Tibial nerve (tissue), 4 donors: ENCODE data around the gene ITPKC. TPM values are rescaled to one million over a fixed set of nuclear protein-coding genes. Genes with fewer than 3 reads are reported as not detected.
A peak's percentile ranks its signal among the peaks of the same experiment; 100 is the strongest.

Experiments used
- DNase-seq, 2 donors: peaks; one replicate each; pipeline ENCODE4 v3.0.0-alpha.2; 2019; ENCODE audit warnings: low spot score in 2 of 2
- H3K27ac ChIP-seq, 4 donors: fragments of 200-600 bp; sonication (generic) in 3 of 4; one replicate each; pipeline ENCODE4 v1.5.1; 2017 to 2019; ENCODE audit warnings: mild to moderate bottlenecking in 1 of 4
- H3K27me3 ChIP-seq, 2 donors: fragments of 200-600 bp; sonication (generic) in 1 of 2; one replicate each; pipeline versions ENCODE4 v1.5.1 to v1.6.0; 2017 to 2019
- H3K36me3 ChIP-seq, 3 donors: fragments of 200-600 bp; sonication (generic); one replicate each; pipeline ENCODE4 v1.5.1; 2018 to 2019
- H3K4me1 ChIP-seq, 4 donors: fragments of 200-600 bp; sonication (generic) in 3 of 4; one replicate each; pipeline ENCODE4 v1.5.1; 2017 to 2019
- H3K4me3 ChIP-seq, 4 donors: fragments of 200-600 bp; sonication (generic) in 3 of 4; one replicate each; pipeline ENCODE4 v1.5.1; 2017 to 2019; ENCODE audit warnings: mild to moderate bottlenecking in 1 of 4, moderate library complexity in 1 of 4
- H3K9me3 ChIP-seq, 4 donors: fragments of 200-600 bp; sonication (generic) in 3 of 4; one replicate each; pipeline ENCODE4 v1.5.1; 2017 to 2019
- EP300 ChIP-seq, 2 donors: sonication (generic); formaldehyde crosslinking; IDR thresholded peaks; one replicate each; pipeline ENCODE4 v1.6.1; 2017; ENCODE audit warnings: antibody characterized with exemption in 2 of 2, mild to moderate bottlenecking in 1 of 2
- POLR2A ChIP-seq, 2 donors: fragments of 450-650 bp; IDR thresholded peaks; one replicate each; pipeline ENCODE4 v1.6.1; 2017; ENCODE audit warnings: antibody characterized with exemption in 2 of 2, mild to moderate bottlenecking in 2 of 2, moderate library complexity in 2 of 2
- WGBS, 2 donors: methylation state at CpG; one replicate each; pipeline ENCODE4 v1.1.5; 2018; 5-methylcytosine and 5-hydroxymethylcytosine counted together
- total RNA-seq, 4 donors: library from RNA; depleted of rRNA; stranded (reverse); fragments of >200 nt; gene quantifications; one replicate each; pipeline ENCODE4 v1.1.0, GENCODE V29; 2016
- TF ChIP-seq, protein P1 (sequence below), 5 experiments: fragments of 200-600 bp in 3 of 5; fragments of 450-650 bp in 2 of 5; sonication (generic) in 3 of 5; IDR thresholded peaks; one replicate each; pipeline ENCODE4 v1.5.1; 2016 to 2019; ENCODE audit warnings: antibody characterized with exemption in 5 of 5, mild to moderate bottlenecking in 3 of 5, moderate library complexity in 2 of 5

ITPKC gene
- total RNA-seq, 4 donors from 2014 or later = 72.0 to 114 (median 90.9) TPM

DNA sequence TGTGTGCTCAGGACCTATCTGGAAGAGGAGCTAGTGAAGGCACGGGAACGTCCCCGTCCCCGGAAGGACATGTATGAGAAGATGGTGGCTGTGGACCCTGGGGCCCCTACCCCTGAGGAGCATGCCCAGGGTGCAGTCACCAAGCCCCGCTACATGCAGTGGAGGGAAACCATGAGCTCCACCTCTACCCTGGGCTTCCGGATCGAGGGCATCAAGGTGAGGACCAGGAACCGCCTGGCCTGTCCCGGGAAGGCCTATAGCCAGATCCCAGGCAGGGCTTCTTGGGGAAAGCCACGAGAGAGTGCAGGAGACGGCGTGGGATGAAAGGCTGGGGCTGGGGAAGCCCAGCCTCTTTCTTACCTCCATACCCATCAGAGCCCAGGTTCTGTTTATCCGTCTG, 16.2 kb downstream of the ITPKC start:
- Histone ChIP-seq H3K27ac (no peak overlapping the region), H3K4me1 (peaks cover 0 to 4% (median 2%) of the 10 kb centered on the region in 4 donors), H3K27me3 (no peaks in the 10 kb centered on the region), H3K36me3 (peaks cover 7 to 100% (median 54%) of the 10 kb centered on the region in 3 donors), H3K9me3 (no peaks in the 10 kb centered on the region), H3K4me3 (no peak overlapping the region)
- TF ChIP-seq, protein P1, sequence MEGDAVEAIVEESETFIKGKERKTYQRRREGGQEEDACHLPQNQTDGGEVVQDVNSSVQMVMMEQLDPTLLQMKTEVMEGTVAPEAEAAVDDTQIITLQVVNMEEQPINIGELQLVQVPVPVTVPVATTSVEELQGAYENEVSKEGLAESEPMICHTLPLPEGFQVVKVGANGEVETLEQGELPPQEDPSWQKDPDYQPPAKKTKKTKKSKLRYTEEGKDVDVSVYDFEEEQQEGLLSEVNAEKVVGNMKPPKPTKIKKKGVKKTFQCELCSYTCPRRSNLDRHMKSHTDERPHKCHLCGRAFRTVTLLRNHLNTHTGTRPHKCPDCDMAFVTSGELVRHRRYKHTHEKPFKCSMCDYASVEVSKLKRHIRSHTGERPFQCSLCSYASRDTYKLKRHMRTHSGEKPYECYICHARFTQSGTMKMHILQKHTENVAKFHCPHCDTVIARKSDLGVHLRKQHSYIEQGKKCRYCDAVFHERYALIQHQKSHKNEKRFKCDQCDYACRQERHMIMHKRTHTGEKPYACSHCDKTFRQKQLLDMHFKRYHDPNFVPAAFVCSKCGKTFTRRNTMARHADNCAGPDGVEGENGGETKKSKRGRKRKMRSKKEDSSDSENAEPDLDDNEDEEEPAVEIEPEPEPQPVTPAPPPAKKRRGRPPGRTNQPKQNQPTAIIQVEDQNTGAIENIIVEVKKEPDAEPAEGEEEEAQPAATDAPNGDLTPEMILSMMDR (IDR thresholded peaks at IDR 0.05) = no peak
- no peak for TF ChIP-seq POLR2A (IDR thresholded peaks at IDR 0.05)
- no peak for TF ChIP-seq EP300 (IDR thresholded peaks at IDR 0.05)
- WGBS, 2 donors = 88 to 92% methylated on average over 13 of the region's 13 CpGs
- DNase-seq = no peak

DNA sequence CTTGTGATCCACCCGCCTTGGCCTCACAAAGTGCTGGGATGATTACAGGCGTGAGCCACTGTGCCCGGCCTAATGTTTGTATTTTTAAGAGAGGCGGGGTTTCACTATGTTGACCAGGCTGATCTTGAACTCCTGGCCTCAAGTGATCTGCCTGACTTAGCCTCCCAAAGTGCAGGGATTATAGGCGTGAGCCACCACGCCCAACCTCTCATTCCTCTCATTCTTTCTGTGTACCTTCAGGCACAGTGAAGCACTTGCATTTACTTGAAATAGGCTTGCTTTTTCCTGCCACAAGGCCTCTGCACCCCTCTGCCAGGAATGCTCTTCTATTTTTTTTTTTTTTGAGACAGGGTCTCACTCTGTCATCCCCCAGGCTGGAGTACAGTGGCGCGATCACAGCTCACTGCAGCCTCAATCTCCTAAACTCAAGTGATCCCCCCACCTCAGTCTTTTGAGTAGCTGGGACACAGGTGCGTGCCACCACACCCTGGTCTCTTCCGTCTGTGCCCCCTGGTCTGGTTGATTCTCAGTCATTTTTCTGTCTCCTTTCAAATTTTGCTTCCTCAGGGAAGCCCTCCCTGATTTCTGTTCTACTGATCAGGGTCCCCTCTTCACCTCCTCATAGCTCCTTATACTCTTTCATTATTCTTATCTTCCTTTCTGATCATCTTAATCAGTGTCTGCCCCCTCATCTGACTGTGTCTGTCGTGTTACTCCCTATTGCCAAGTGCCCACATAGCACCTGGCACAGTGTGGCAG, 18.3 kb downstream of the ITPKC start:
- WGBS, 2 donors = 87% methylated on average over 11 of the region's 11 CpGs
- peak overlapping the region in 2 of 4 donors; percentile 8 to 9 for H3K27ac ChIP-seq
- H3K27me3 ChIP-seq = no peaks in the 10 kb centered on the region
- H3K4me1 ChIP-seq = peaks cover 0 to 20% (median 2%) of the 10 kb centered on the region in 4 donors
- no peak for DNase-seq
- no peak overlapping the region for H3K4me3 ChIP-seq
- no peaks in the 10 kb centered on the region for H3K9me3 ChIP-seq
- peaks cover 7 to 100% (median 36%) of the 10 kb centered on the region in 3 donors for H3K36me3 ChIP-seq
- TF ChIP-seq POLR2A (IDR thresholded peaks at IDR 0.05) (no peak), EP300 (IDR thresholded peaks at IDR 0.05) (no peak)
- TF ChIP-seq, protein P1 (IDR thresholded peaks at IDR 0.05) = no peak

DNA sequence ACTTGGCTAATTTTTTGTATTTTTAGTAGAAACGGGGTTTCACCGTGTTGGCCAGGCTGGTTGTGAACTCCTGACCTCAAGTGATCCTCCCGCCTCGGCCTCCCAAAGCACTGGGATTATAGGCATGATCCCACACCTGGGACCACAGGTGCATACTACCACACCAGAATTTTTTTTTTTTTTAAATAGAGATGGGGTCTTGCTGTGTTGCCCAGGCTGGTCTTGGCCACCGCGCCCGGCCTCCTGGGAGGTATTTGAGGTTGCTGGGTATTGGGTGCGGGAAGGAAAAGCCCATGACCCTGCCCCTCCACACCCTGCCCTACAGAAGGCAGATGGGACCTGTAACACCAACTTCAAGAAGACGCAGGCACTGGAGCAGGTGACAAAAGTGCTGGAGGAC, 19.7 kb downstream of the ITPKC start:
- WGBS, 2 donors = 85 to 93% methylated on average over 9 of the region's 9 CpGs
- peak overlapping the region in 1 of 4 donors; percentile 10 for H3K27ac ChIP-seq
- no peak for TF ChIP-seq EP300 (IDR thresholded peaks at IDR 0.05)
- no peak for TF ChIP-seq POLR2A (IDR thresholded peaks at IDR 0.05)
- TF ChIP-seq, protein P1 (IDR thresholded peaks at IDR 0.05) = no peak
- H3K9me3 ChIP-seq = no peaks in the 10 kb centered on the region
- H3K36me3 ChIP-seq = peaks cover 4 to 96% (median 27%) of the 10 kb centered on the region in 3 donors
- no peak for DNase-seq
- no peaks in the 10 kb centered on the region for H3K27me3 ChIP-seq
- H3K4me3 ChIP-seq = no peak overlapping the region
- H3K4me1 ChIP-seq = peaks cover 0 to 33% (median 2%) of the 10 kb centered on the region in 4 donors

DNA sequence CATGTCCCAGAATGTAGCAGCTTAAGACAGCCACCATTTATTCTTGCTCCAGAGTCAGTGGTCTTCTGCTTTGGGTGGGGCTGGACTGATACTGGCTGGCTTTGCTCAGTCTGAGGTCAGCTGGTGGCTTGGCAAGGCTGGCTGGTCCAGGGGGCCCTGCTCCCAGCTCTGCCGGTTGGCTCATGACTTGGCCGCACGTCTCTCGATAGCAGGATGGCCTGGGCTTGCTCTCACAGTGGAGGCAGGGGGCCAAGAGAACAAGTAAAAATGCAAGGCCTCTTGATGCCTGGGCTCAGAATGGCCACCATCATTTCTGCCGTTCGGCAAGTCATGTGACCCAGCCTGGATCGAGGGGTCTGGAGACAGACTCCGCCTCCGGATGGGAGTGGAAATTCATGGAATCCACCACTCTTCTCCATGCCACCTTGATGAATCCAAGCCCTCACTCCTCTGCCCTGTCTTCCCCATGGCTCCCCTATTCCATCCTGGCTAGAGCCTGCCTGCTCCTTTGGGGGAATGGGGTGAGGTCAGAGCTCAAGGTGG, 20.3 kb downstream of the ITPKC start:
- WGBS, 2 donors = 73 to 78% methylated on average over 8 to 9 of the region's 9 CpGs
- Histone ChIP-seq H3K36me3 (peaks cover 4 to 96% (median 27%) of the 10 kb centered on the region in 3 donors), H3K4me3 (no peak overlapping the region), H3K9me3 (no peaks in the 10 kb centered on the region), H3K27me3 (no peaks in the 10 kb centered on the region), H3K27ac (peak overlapping the region in 1 of 4 donors; percentile 10), H3K4me1 (peaks cover 0 to 38% (median 2%) of the 10 kb centered on the region in 4 donors)
- DNase-seq = no peak
- peak in 1 of 2 donors; percentile 6 for TF ChIP-seq EP300 (IDR thresholded peaks at IDR 0.05)
- TF ChIP-seq, protein P1 (IDR thresholded peaks at IDR 0.05) = no peak
